Measurements from ENCODE around the gene MACF1.

Gene MACF1

GRCh38 chr1:39380036-39380435 is 175.5 kb downstream of the MACF1 start:
- DNase-seq (ENCODE audit: low read depth): no peak
- TF ChIP-seq CTCF (IDR thresholded peaks at IDR 0.05; ENCODE audit: low read depth, low read length): no peak
- TF ChIP-seq MAX (IDR thresholded peaks at IDR 0.05; ENCODE audit: low read depth, low read length): no peak
- TF ChIP-seq POLR2A (IDR thresholded peaks at IDR 0.05; ENCODE audit: extremely low read depth, insufficient read length): no peak
- TF ChIP-seq MYC (IDR thresholded peaks at IDR 0.05; ENCODE audit: low read depth, low read length): no peak
- no peak overlapping the region for H3K4me3 ChIP-seq (ENCODE audit: low read depth, low read length)

- no peak for DNase-seq (ENCODE audit: low read depth)
- no peak for TF ChIP-seq MYC (IDR thresholded peaks at IDR 0.05; ENCODE audit: low read depth, low read length)
- TF ChIP-seq CTCF (IDR thresholded peaks at IDR 0.05; ENCODE audit: low read depth, low read length): no peak
- TF ChIP-seq MAX (IDR thresholded peaks at IDR 0.05; ENCODE audit: low read depth, low read length): no peak
- no peak for TF ChIP-seq POLR2A (IDR thresholded peaks at IDR 0.05; ENCODE audit: extremely low read depth, insufficient read length)
- no peak overlapping the region for H3K4me3 ChIP-seq (ENCODE audit: low read depth, low read length)
Measured at GRCh38 chr1:39381839-39382238, 177.3 kb downstream of the MACF1 start.

- TF ChIP-seq MAX (IDR thresholded peaks at IDR 0.05; ENCODE audit: low read depth, low read length) (no peak), MYC (IDR thresholded peaks at IDR 0.05; ENCODE audit: low read depth, low read length) (no peak), CTCF (IDR thresholded peaks at IDR 0.05; ENCODE audit: low read depth, low read length) (no peak), POLR2A (IDR thresholded peaks at IDR 0.05; ENCODE audit: extremely low read depth, insufficient read length) (no peak)
- H3K4me3 ChIP-seq (ENCODE audit: low read depth, low read length): no peak overlapping the region
- DNase-seq (ENCODE audit: low read depth): peak; percentile 23
Measured at GRCh38 chr1:39384305-39384704, 179.8 kb downstream of the MACF1 start.

GRCh38 chr1:39385067-39385988 is 180.8 kb downstream of the MACF1 start:
- no peak overlapping the region for H3K4me3 ChIP-seq (ENCODE audit: low read depth, low read length)
- DNase-seq (ENCODE audit: low read depth): no peak
- TF ChIP-seq CTCF (IDR thresholded peaks at IDR 0.05; ENCODE audit: low read depth, low read length) (no peak), MAX (IDR thresholded peaks at IDR 0.05; ENCODE audit: low read depth, low read length) (no peak), POLR2A (IDR thresholded peaks at IDR 0.05; ENCODE audit: extremely low read depth, insufficient read length) (no peak), MYC (IDR thresholded peaks at IDR 0.05; ENCODE audit: low read depth, low read length) (no peak)

GRCh38 chr1:39386997-39387396 is 182.5 kb downstream of the MACF1 start:
- no peak overlapping the region for H3K4me3 ChIP-seq (ENCODE audit: low read depth, low read length)
- TF ChIP-seq POLR2A (IDR thresholded peaks at IDR 0.05; ENCODE audit: extremely low read depth, insufficient read length) (no peak), MYC (IDR thresholded peaks at IDR 0.05; ENCODE audit: low read depth, low read length) (no peak), CTCF (IDR thresholded peaks at IDR 0.05; ENCODE audit: low read depth, low read length) (no peak), MAX (IDR thresholded peaks at IDR 0.05; ENCODE audit: low read depth, low read length) (no peak)
- DNase-seq (ENCODE audit: low read depth): no peak

Data from NB4 (cell line).